Liver (tissue), 9 donors: Measurements from ENCODE around the gene MOSPD2. TPM values are rescaled to one million over a fixed set of nuclear protein-coding genes. Genes with fewer than 3 reads are reported as not detected.

Experiments
- DNase-seq: peaks from one replicate; pipeline ENCODE4 v3.0.0-alpha.2; 2017; ENCODE audit warnings: low spot score
- H3K27ac ChIP-seq, 2 donors: one replicate each; pipeline ENCODE4 v1.7.0; 2013; ENCODE audit warnings: inconsistent platforms in 2 of 2, low read length in 2 of 2, control low read depth in 1 of 2, low read depth in 1 of 2, mild to moderate bottlenecking in 1 of 2
- H3K27me3 ChIP-seq, 4 donors: one replicate each; pipeline versions ENCODE4 v1.6.1 to v1.7.0; 2013; ENCODE audit warnings: low read length in 3 of 4, inconsistent platforms in 1 of 4, mild to moderate bottlenecking in 1 of 4, moderate library complexity in 1 of 4; ENCODE audit not compliant: control insufficient read depth in 4 of 4, insufficient read depth in 4 of 4
- H3K36me3 ChIP-seq, 4 donors: one replicate each; pipeline versions ENCODE4 v1.6.1 to v1.7.0; 2013; ENCODE audit warnings: low read length in 3 of 4, mild to moderate bottlenecking in 3 of 4, low read depth in 1 of 4, moderate library complexity in 1 of 4; ENCODE audit not compliant: control insufficient read depth in 4 of 4, insufficient read depth in 3 of 4
- H3K4me1 ChIP-seq, 4 donors: one replicate each; pipeline versions ENCODE4 v1.6.1 to v1.7.0; 2013; ENCODE audit warnings: low read length in 3 of 4, mild to moderate bottlenecking in 3 of 4, moderate library complexity in 1 of 4; ENCODE audit not compliant: control insufficient read depth in 4 of 4, insufficient read depth in 4 of 4
- H3K4me3 ChIP-seq, 3 donors: one replicate each; pipeline versions ENCODE4 v1.6.1 to v1.7.0; 2013; ENCODE audit warnings: low read length in 3 of 3, control low read depth in 1 of 3, low read depth in 1 of 3, mild to moderate bottlenecking in 1 of 3
- H3K9ac ChIP-seq, 2 donors: one replicate each; pipeline ENCODE4 v1.7.0; 2013; ENCODE audit warnings: low read length in 2 of 2, mild to moderate bottlenecking in 2 of 2, moderate library complexity in 2 of 2, control low read depth in 1 of 2, low read depth in 1 of 2
- H3K9me3 ChIP-seq, 4 donors: one replicate each; pipeline versions ENCODE4 v1.6.1 to v1.7.0; 2013; ENCODE audit warnings: low read length in 3 of 4; ENCODE audit not compliant: control insufficient read depth in 4 of 4
- EGR1 ChIP-seq, 2 donors: IDR thresholded peaks; 2 replicates each; pipeline ENCODE4 v1.6.1; 2016 to 2018; ENCODE audit warnings: antibody characterized with exemption in 2 of 2, low read depth in 2 of 2
- FOXA1 ChIP-seq: IDR thresholded peaks from 2 replicates; pipeline ENCODE4 v1.6.1; 2016; ENCODE audit warnings: antibody characterized with exemption
- FOXA2 ChIP-seq: IDR thresholded peaks from 2 replicates; pipeline ENCODE4 v1.6.1; 2016; ENCODE audit warnings: antibody characterized with exemption
- GABPA ChIP-seq, 2 donors: IDR thresholded peaks in 1 of 2; conservative IDR thresholded peaks in 1 of 2; 2 replicates each; pipeline ENCODE4 v1.6.1; 2016; ENCODE audit warnings: antibody characterized with exemption in 2 of 2, mild to moderate bottlenecking in 1 of 2, moderate library complexity in 1 of 2
- HNF4A ChIP-seq, 2 donors: conservative IDR thresholded peaks; 2 replicates each; pipeline ENCODE4 v1.6.1; 2016; ENCODE audit warnings: antibody characterized with exemption in 2 of 2, mild to moderate bottlenecking in 2 of 2
- HNF4G ChIP-seq: IDR thresholded peaks from 2 replicates; pipeline ENCODE4 v1.6.1; 2016; ENCODE audit warnings: antibody characterized with exemption
- JUND ChIP-seq, 2 donors: IDR thresholded peaks; 2 replicates each; pipeline ENCODE4 v1.6.1; 2016; ENCODE audit warnings: antibody characterized with exemption in 2 of 2
- NR2F2 ChIP-seq: IDR thresholded peaks from 2 replicates; pipeline ENCODE4 v1.6.1; 2016; ENCODE audit warnings: antibody characterized with exemption
- RAD21 ChIP-seq, 2 donors: IDR thresholded peaks; 2 replicates each; pipeline ENCODE4 v1.6.1; 2016; ENCODE audit warnings: antibody characterized with exemption in 2 of 2, mild to moderate bottlenecking in 2 of 2
- RXRA ChIP-seq, 2 donors: IDR thresholded peaks; 2 replicates each; pipeline ENCODE4 v1.6.1; 2017 to 2018; ENCODE audit warnings: antibody characterized with exemption in 2 of 2, mild to moderate bottlenecking in 1 of 2
- SP1 ChIP-seq: IDR thresholded peaks from 2 replicates; pipeline ENCODE4 v1.6.1; 2018; ENCODE audit warnings: antibody characterized with exemption, mild to moderate bottlenecking
- TAF1 ChIP-seq: conservative IDR thresholded peaks from 2 replicates; pipeline ENCODE4 v1.6.1; 2016; ENCODE audit warnings: antibody characterized with exemption, mild to moderate bottlenecking
- YY1 ChIP-seq: IDR thresholded peaks from 2 replicates; pipeline ENCODE4 v1.6.1; 2016; ENCODE audit warnings: antibody characterized with exemption, mild to moderate bottlenecking
- WGBS: extraction: QIAGEN DNeasy Blood & Tissue Kit; methylation state at CpG from one replicate; pipeline ENCODE4 v1.1.7; 2013; 5-methylcytosine and 5-hydroxymethylcytosine counted together
- polyA plus RNA-seq, 2 donors: library from polyadenylated mRNA; stranded (reverse) in 1 of 2; unstranded in 1 of 2; fragments of 200-250 nt in 1 of 2; fragments of >200 nt in 1 of 2; fragmentation: Nextera tagmentation in 1 of 2; extraction: Ambion mirVana in 1 of 2; gene quantifications; one replicate each; pipeline versions ENCODE4 v1.2.1 to v1.2.3, GENCODE V29; 2013 to 2015
- total RNA-seq, 2 donors: library from RNA; depleted of rRNA; stranded (reverse); fragments of >200 nt; gene quantifications; one replicate each; pipeline ENCODE4 v1.2.3, GENCODE V29; 2014
- TF ChIP-seq, protein P1 (sequence below): IDR thresholded peaks from 2 replicates; pipeline ENCODE4 v1.6.1; 2016; ENCODE audit warnings: antibody characterized with exemption
- TF ChIP-seq, protein P2 (sequence below): IDR thresholded peaks from 2 replicates; pipeline ENCODE4 v1.6.1; 2016; ENCODE audit warnings: antibody characterized with exemption
- TF ChIP-seq, protein P3 (sequence below): fragments of 150-350 bp; IDR thresholded peaks from 2 replicates; pipeline ENCODE4 v1.5.1; 2017; ENCODE audit warnings: improper control_type of control experiment, low read depth, low read length; ENCODE audit not compliant: missing input control
- TF ChIP-seq, protein P4 (sequence below): IDR thresholded peaks from 2 replicates; pipeline ENCODE4 v1.6.1; 2016; ENCODE audit warnings: antibody characterized with exemption, mild to moderate bottlenecking
- TF ChIP-seq, protein P5 (sequence below): IDR thresholded peaks from 2 replicates; pipeline ENCODE4 v1.6.1; 2016; ENCODE audit warnings: antibody characterized with exemption
- donor health status: healthy.
- donor health status: healthy.
- donor health status: healthy.
- donor health status: healthy.
- donor health status: healthy.

Gene MOSPD2
- total and polyA plus RNA-seq, 4 donors, result 3.0 to 9.1 (median 4.9) TPM

DNA sequence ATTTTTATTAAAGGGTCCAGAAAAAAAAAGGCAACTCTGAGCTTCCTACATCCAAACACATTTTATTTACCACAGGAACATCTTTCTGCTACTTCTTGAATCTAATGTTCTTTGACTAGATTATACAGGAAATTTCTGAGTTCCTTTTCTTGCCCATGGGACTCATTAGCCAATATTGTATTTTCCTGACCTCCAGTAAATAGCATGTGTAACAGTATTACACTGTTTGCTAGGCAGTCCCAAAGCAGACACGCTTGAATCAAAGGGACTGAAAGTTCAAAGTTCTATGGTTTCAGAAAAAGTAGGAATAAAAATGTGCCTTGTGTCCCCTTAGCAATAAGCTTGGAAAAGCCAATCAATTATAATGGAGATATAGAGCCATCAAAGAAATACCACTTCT is 57.4 kb downstream of the MOSPD2 start (continued):
- TF ChIP-seq, protein P1, sequence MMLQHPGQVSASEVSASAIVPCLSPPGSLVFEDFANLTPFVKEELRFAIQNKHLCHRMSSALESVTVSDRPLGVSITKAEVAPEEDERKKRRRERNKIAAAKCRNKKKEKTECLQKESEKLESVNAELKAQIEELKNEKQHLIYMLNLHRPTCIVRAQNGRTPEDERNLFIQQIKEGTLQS, result no peak

DNA sequence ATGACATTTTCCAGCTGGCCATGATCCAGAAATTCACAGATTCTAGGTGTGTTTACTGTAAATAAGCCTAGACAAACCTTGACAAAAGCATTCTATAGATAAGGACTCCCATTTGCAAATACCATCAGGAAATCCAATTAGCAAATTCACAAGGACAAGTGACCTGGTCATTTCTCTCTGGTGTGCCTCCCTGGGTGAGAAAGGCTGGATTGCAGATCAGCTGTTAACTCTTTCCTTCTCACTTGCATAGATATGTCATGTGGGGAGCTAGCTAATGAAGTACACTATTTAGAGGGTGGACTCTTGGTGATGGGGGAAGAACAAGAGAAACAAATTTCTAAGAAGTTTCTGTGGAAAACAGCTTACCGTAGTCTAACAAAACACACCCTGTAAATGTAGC is 58.9 kb downstream of the MOSPD2 start:
- Histone ChIP-seq H3K36me3 (no peaks in the 10 kb centered on the region), H3K4me1 (no peaks in the 10 kb centered on the region), H3K9ac (no peak overlapping the region), H3K9me3 (no peaks in the 10 kb centered on the region), H3K4me3 (no peak overlapping the region), H3K27me3 (no peaks in the 10 kb centered on the region), H3K27ac (no peak overlapping the region)
- TF ChIP-seq EGR1 (IDR thresholded peaks at IDR 0.05; ENCODE audit: low read depth in 2 of 2) (no peak), SP1 (no peak), HNF4G (no peak), YY1 (no peak), GABPA (IDR thresholded peaks at IDR 0.05 in 1 of 2, conservative IDR thresholded peaks at IDR 0.05 in 1 of 2) (no peak), TAF1 (no peak), RAD21 (IDR thresholded peaks at IDR 0.05) (no peak), FOXA2 (no peak), HNF4A (conservative IDR thresholded peaks at IDR 0.05) (no peak), NR2F2 (no peak), FOXA1 (no peak), JUND (IDR thresholded peaks at IDR 0.05) (no peak), RXRA (IDR thresholded peaks at IDR 0.05) (no peak)
- TF ChIP-seq, protein P1, result no peak
- TF ChIP-seq, protein P2, sequence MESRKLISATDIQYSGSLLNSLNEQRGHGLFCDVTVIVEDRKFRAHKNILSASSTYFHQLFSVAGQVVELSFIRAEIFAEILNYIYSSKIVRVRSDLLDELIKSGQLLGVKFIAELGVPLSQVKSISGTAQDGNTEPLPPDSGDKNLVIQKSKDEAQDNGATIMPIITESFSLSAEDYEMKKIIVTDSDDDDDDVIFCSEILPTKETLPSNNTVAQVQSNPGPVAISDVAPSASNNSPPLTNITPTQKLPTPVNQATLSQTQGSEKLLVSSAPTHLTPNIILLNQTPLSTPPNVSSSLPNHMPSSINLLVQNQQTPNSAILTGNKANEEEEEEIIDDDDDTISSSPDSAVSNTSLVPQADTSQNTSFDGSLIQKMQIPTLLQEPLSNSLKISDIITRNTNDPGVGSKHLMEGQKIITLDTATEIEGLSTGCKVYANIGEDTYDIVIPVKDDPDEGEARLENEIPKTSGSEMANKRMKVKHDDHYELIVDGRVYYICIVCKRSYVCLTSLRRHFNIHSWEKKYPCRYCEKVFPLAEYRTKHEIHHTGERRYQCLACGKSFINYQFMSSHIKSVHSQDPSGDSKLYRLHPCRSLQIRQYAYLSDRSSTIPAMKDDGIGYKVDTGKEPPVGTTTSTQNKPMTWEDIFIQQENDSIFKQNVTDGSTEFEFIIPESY, result no peak
- TF ChIP-seq, protein P3, sequence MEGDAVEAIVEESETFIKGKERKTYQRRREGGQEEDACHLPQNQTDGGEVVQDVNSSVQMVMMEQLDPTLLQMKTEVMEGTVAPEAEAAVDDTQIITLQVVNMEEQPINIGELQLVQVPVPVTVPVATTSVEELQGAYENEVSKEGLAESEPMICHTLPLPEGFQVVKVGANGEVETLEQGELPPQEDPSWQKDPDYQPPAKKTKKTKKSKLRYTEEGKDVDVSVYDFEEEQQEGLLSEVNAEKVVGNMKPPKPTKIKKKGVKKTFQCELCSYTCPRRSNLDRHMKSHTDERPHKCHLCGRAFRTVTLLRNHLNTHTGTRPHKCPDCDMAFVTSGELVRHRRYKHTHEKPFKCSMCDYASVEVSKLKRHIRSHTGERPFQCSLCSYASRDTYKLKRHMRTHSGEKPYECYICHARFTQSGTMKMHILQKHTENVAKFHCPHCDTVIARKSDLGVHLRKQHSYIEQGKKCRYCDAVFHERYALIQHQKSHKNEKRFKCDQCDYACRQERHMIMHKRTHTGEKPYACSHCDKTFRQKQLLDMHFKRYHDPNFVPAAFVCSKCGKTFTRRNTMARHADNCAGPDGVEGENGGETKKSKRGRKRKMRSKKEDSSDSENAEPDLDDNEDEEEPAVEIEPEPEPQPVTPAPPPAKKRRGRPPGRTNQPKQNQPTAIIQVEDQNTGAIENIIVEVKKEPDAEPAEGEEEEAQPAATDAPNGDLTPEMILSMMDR, result no peak
- TF ChIP-seq, protein P4, sequence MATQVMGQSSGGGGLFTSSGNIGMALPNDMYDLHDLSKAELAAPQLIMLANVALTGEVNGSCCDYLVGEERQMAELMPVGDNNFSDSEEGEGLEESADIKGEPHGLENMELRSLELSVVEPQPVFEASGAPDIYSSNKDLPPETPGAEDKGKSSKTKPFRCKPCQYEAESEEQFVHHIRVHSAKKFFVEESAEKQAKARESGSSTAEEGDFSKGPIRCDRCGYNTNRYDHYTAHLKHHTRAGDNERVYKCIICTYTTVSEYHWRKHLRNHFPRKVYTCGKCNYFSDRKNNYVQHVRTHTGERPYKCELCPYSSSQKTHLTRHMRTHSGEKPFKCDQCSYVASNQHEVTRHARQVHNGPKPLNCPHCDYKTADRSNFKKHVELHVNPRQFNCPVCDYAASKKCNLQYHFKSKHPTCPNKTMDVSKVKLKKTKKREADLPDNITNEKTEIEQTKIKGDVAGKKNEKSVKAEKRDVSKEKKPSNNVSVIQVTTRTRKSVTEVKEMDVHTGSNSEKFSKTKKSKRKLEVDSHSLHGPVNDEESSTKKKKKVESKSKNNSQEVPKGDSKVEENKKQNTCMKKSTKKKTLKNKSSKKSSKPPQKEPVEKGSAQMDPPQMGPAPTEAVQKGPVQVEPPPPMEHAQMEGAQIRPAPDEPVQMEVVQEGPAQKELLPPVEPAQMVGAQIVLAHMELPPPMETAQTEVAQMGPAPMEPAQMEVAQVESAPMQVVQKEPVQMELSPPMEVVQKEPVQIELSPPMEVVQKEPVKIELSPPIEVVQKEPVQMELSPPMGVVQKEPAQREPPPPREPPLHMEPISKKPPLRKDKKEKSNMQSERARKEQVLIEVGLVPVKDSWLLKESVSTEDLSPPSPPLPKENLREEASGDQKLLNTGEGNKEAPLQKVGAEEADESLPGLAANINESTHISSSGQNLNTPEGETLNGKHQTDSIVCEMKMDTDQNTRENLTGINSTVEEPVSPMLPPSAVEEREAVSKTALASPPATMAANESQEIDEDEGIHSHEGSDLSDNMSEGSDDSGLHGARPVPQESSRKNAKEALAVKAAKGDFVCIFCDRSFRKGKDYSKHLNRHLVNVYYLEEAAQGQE, result no peak
- TF ChIP-seq, protein P5, sequence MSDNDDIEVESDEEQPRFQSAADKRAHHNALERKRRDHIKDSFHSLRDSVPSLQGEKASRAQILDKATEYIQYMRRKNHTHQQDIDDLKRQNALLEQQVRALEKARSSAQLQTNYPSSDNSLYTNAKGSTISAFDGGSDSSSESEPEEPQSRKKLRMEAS, result no peak
- DNase-seq, result no peak
- 66% methylated on average over 1 of the region's 1 CpG for WGBS
